ENCODE measurements around the gene RNF43.

The RNF43 gene

DNA sequence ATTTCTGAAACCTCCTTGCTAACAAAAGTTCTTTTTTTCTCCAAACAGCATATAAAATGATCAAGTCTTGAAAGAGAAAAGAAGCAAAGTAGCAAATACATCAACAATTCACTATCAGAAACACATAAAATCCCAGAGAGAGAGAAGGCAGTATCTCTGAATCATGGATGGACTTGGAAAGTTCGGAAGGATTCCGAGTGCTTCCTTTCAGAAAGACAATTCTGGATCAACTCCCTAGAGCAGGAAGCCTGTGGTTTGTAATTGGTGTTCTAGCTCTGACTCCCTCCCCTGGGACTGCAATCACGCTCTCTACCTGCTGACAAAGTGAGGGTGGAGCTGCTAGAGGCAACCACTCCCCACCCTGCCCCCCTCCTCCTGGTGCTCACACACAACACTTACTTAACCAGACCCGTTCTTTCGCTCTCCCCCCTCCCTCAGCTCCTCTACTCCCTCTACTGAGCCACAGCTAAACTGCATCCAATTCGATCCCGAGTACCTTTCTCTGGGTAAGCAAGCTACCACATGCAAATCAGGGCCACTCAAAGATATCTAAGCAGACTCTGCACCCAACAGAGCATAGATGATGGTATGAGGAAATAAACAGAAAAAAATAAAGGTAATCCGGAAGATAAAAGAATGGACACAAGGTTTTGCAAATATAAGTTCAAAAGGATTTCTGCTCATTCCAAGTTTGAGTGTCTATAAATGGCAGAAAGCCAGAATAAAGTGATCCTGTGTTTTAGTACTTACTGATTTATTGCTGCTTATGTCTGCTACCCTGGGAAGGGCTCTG lies at the start of gene RNF43:
Gene RNF43 (minus strand): TSS at position 235 of the 793 bp plus-strand sequence. CDS start 1,957 bp downstream, outside the sequence.
- Histone ChIP-seq H3K36me3 (ENCODE audit: insufficient read depth, low read length) (no peaks in the 10 kb centered on the region), H3K9ac (ENCODE audit: insufficient read length) (peak within 1 kb of the TSS; percentile 55), H3K9me3 (ENCODE audit: low read depth, low read length) (no peaks in the 10 kb centered on the region), H3K4me3 (peak within 1 kb of the TSS; percentile 76), H3K27ac (peak within 1 kb of the TSS; percentile 81; the same call in 1 of the 2 replicates)
- TF ChIP-seq POLR2AphosphoS5 (IDR thresholded peaks at IDR 0.05; ENCODE audit: borderline replicate concordance, low read depth, low read length) (peak; percentile 66), FOXP2 (optimal IDR thresholded peaks at IDR 0.05; ENCODE audit: control extremely low read depth, extremely low read length, insufficient read depth) (peak; percentile 79), EZH2 (IDR thresholded peaks at IDR 0.05) (no peak)
- DNase-seq (ENCODE audit: low read depth, low spot score), result peak; percentile 86

GRCh38 chr17:58455491-58455890 lies 38.2 kb upstream of the RNF43 start:
- H3K27ac ChIP-seq, result no peak overlapping the region
- no peak for DNase-seq (ENCODE audit: low read depth, low spot score)
- no peak for TF ChIP-seq POLR2AphosphoS5 (IDR thresholded peaks at IDR 0.05; ENCODE audit: borderline replicate concordance, low read depth, low read length)
- no peak for TF ChIP-seq FOXP2 (optimal IDR thresholded peaks at IDR 0.05; ENCODE audit: control extremely low read depth, extremely low read length, insufficient read depth)
- no peak for TF ChIP-seq EZH2 (IDR thresholded peaks at IDR 0.05)
- H3K4me3 ChIP-seq, result no peak overlapping the region
- no peak overlapping the region for H3K9ac ChIP-seq (ENCODE audit: insufficient read length)
- no peaks in the 10 kb centered on the region for H3K9me3 ChIP-seq (ENCODE audit: low read depth, low read length)
- no peaks in the 10 kb centered on the region for H3K36me3 ChIP-seq (ENCODE audit: insufficient read depth, low read length)

GRCh38 chr17:58452738-58453137 lies 35.4 kb upstream of the RNF43 start:
- Histone ChIP-seq H3K36me3 (ENCODE audit: insufficient read depth, low read length) (no peaks in the 10 kb centered on the region), H3K4me3 (no peak overlapping the region), H3K9me3 (ENCODE audit: low read depth, low read length) (no peaks in the 10 kb centered on the region), H3K27ac (no peak overlapping the region), H3K9ac (ENCODE audit: insufficient read length) (no peak overlapping the region)
- no peak for TF ChIP-seq POLR2AphosphoS5 (IDR thresholded peaks at IDR 0.05; ENCODE audit: borderline replicate concordance, low read depth, low read length)
- TF ChIP-seq FOXP2 (optimal IDR thresholded peaks at IDR 0.05; ENCODE audit: control extremely low read depth, extremely low read length, insufficient read depth), result no peak
- TF ChIP-seq EZH2 (IDR thresholded peaks at IDR 0.05), result no peak
- DNase-seq (ENCODE audit: low read depth, low spot score), result no peak

DNA sequence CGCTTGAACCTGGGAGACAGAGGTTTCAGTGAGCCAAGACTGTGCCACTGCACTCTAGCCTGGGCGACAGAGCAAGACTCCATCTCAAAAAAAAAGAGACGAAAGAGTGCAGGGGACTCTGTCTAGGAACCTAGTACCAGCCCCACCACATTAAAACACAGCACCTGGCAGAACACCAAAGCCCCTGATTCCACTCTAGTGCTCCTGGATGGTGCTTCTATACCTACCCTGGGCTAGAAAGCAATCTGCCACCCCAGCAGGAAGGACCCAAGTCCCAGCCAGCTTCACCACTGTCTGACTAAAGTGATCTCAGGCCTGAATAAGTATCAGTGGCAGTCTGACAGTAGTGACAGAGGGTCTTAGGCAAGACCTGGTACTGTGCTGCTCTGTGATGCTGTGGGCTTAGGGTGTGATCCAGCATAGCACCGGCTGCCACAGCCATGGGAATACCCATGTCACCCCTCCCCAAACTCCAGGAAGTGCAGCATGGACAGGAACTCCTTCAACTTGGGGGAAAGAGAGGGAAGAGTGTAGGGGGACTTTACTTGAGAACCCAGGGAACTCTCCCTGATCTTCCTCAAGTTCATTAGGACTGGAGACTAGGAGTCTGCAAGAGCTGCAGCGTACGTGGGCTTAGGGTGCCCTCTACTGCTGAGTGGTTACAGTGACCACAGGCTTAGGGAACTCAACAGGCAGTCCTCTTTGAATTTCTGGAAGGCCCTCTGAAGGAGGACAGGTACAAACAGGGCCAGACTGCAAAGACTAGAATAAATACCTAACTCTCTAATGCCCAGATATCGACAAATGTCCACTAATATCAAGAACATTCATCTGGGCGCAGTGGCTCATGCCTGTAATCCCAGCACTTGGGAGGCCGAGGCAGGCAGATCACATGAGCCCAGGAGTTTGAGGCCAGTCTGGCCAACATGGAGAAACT lies 30.0 kb upstream of the RNF43 start:
- Histone ChIP-seq H3K27ac (no peak overlapping the region), H3K9ac (ENCODE audit: insufficient read length) (no peak overlapping the region), H3K4me3 (no peak overlapping the region), H3K9me3 (ENCODE audit: low read depth, low read length) (no peaks in the 10 kb centered on the region; the same call in 1 of the 2 replicates), H3K36me3 (ENCODE audit: insufficient read depth, low read length) (no peaks in the 10 kb centered on the region)
- peak; percentile 62 for DNase-seq (ENCODE audit: low read depth, low spot score)
- no peak for TF ChIP-seq EZH2 (IDR thresholded peaks at IDR 0.05)
- TF ChIP-seq FOXP2 (optimal IDR thresholded peaks at IDR 0.05; ENCODE audit: control extremely low read depth, extremely low read length, insufficient read depth), result no peak
- TF ChIP-seq POLR2AphosphoS5 (IDR thresholded peaks at IDR 0.05; ENCODE audit: borderline replicate concordance, low read depth, low read length), result no peak

- no peak for DNase-seq (ENCODE audit: low read depth, low spot score)
- Histone ChIP-seq H3K27ac (no peak overlapping the region), H3K9me3 (ENCODE audit: low read depth, low read length) (no peaks in the 10 kb centered on the region; the same call in 1 of the 2 replicates), H3K4me3 (no peak overlapping the region), H3K36me3 (ENCODE audit: insufficient read depth, low read length) (no peaks in the 10 kb centered on the region), H3K9ac (ENCODE audit: insufficient read length) (no peak overlapping the region)
- TF ChIP-seq POLR2AphosphoS5 (IDR thresholded peaks at IDR 0.05; ENCODE audit: borderline replicate concordance, low read depth, low read length) (no peak), EZH2 (IDR thresholded peaks at IDR 0.05) (no peak), FOXP2 (optimal IDR thresholded peaks at IDR 0.05; ENCODE audit: control extremely low read depth, extremely low read length, insufficient read depth) (no peak)
Measured at GRCh38 chr17:58446086-58446485, 28.8 kb upstream of the RNF43 start.

GRCh38 chr17:58436805-58437239 lies 19.5 kb upstream of the RNF43 start:
- TF ChIP-seq EZH2 (IDR thresholded peaks at IDR 0.05), result no peak
- TF ChIP-seq POLR2AphosphoS5 (IDR thresholded peaks at IDR 0.05; ENCODE audit: borderline replicate concordance, low read depth, low read length), result no peak
- TF ChIP-seq FOXP2 (optimal IDR thresholded peaks at IDR 0.05; ENCODE audit: control extremely low read depth, extremely low read length, insufficient read depth), result no peak
- no peaks in the 10 kb centered on the region for H3K36me3 ChIP-seq (ENCODE audit: insufficient read depth, low read length)
- no peaks in the 10 kb centered on the region for H3K9me3 ChIP-seq (ENCODE audit: low read depth, low read length)
- no peak overlapping the region for H3K4me3 ChIP-seq
- no peak overlapping the region for H3K9ac ChIP-seq (ENCODE audit: insufficient read length)
- no peak overlapping the region for H3K27ac ChIP-seq
- no peak for DNase-seq (ENCODE audit: low read depth, low spot score)

GRCh38 chr17:58436245-58436644 lies 18.9 kb upstream of the RNF43 start:
- no peak for DNase-seq (ENCODE audit: low read depth, low spot score)
- Histone ChIP-seq H3K4me3 (no peak overlapping the region), H3K27ac (no peak overlapping the region), H3K9ac (ENCODE audit: insufficient read length) (no peak overlapping the region), H3K36me3 (ENCODE audit: insufficient read depth, low read length) (no peaks in the 10 kb centered on the region), H3K9me3 (ENCODE audit: low read depth, low read length) (no peaks in the 10 kb centered on the region)
- TF ChIP-seq FOXP2 (optimal IDR thresholded peaks at IDR 0.05; ENCODE audit: control extremely low read depth, extremely low read length, insufficient read depth), result no peak
- TF ChIP-seq EZH2 (IDR thresholded peaks at IDR 0.05), result no peak
- no peak for TF ChIP-seq POLR2AphosphoS5 (IDR thresholded peaks at IDR 0.05; ENCODE audit: borderline replicate concordance, low read depth, low read length)

Measured in SK-N-MC (cell line).